NCI-H2081 (cell line): Measurements from ENCODE around the gene JMJD1C.
A peak's percentile ranks its signal among the peaks of the same experiment; 100 is the strongest.

Source experiments
- DNase-seq, 2 experiments: peaks; one replicate each; lab custom pipeline; 2025; lab: John Stamatoyannopoulos, UW

The JMJD1C gene

GRCh38 chr10:63217120-63217605 is 248.6 kb downstream of the JMJD1C start:
- peak; percentile 2 to 29 for DNase-seq

- DNase-seq = no peak
Observed at GRCh38 chr10:63214571-63214970, 251.2 kb downstream of the JMJD1C start.

GRCh38 chr10:63213489-63213888 is 252.3 kb downstream of the JMJD1C start:
- peak in 1 of 2 experiments; percentile 3 for DNase-seq

- no peak for DNase-seq
Observed at GRCh38 chr10:63210611-63211196, 255.1 kb downstream of the JMJD1C start.

GRCh38 chr10:63209705-63210104 is 256.1 kb downstream of the JMJD1C start:
- DNase-seq = no peak

GRCh38 chr10:63208986-63209385 is 256.8 kb downstream of the JMJD1C start:
- DNase-seq = no peak

GRCh38 chr10:63206997-63207811 is 258.6 kb downstream of the JMJD1C start:
- peak; percentile 37 to 74 for DNase-seq

- DNase-seq = no peak
Observed at GRCh38 chr10:63206576-63206975, 259.2 kb downstream of the JMJD1C start.

- no peak for DNase-seq
Observed at GRCh38 chr10:63205421-63205820, 260.4 kb downstream of the JMJD1C start.

- no peak for DNase-seq
Observed at GRCh38 chr10:63204667-63205391, 260.9 kb downstream of the JMJD1C start.

GRCh38 chr10:63201118-63201517 is 264.7 kb downstream of the JMJD1C start:
- DNase-seq = no peak

GRCh38 chr10:63200431-63200830 is 265.3 kb downstream of the JMJD1C start:
- peak in 1 of 2 experiments; percentile 5 for DNase-seq

- no peak for DNase-seq
Observed at GRCh38 chr10:63199716-63200115, 266.1 kb downstream of the JMJD1C start.

GRCh38 chr10:63197344-63198092 is 268.3 kb downstream of the JMJD1C start:
- no peak for DNase-seq

GRCh38 chr10:63192826-63193225 is 273.0 kb downstream of the JMJD1C start:
- DNase-seq = no peak

GRCh38 chr10:63175534-63175933 is 290.2 kb downstream of the JMJD1C start:
- DNase-seq = no peak

- DNase-seq = no peak
Observed at GRCh38 chr10:63173468-63174232, 292.1 kb downstream of the JMJD1C start.

- DNase-seq = no peak
Observed at GRCh38 chr10:63171926-63172325, 293.9 kb downstream of the JMJD1C start.

GRCh38 chr10:63171255-63171855 is 294.4 kb downstream of the JMJD1C start:
- no peak for DNase-seq

- no peak for DNase-seq
Observed at GRCh38 chr10:63169624-63170023, 296.2 kb downstream of the JMJD1C start.
